SK-N-SH (cell line): Measurements from ENCODE around the gene CLCN5. TPM values are rescaled to one million over a fixed set of nuclear protein-coding genes. Genes with fewer than 3 reads are reported as not detected.

ENCODE experiments used
- CTCF ChIA-PET: fragments of 300-600, 350-600 bp; formaldehyde crosslinking; extraction: SDS; loops from one replicate; lab custom pipeline; 2021; lab: Yijun Ruan, JAX
- POLR2A ChIA-PET: fragments of 350-600 bp; sonication (Branson Sonifier 250); formaldehyde crosslinking; extraction: SDS; loops from one replicate; lab custom pipeline; 2020; ENCODE audit warnings: antibody characterized with exemption, inconsistent platforms; lab: Yijun Ruan, JAX
- DNase-seq: peaks from one replicate; pipeline ENCODE4 v3.0.0; 2012
- H2AFZ ChIP-seq: fragments of 200-600 bp; sonication (generic); 2 replicates; pipeline ENCODE4 v1.8.1; 2016; ENCODE audit warnings: antibody characterized with exemption, mild to moderate bottlenecking, low read depth
- H3F3A ChIP-seq: fragments of 200-600 bp; sonication (generic); replicated peaks from 2 replicates; pipeline ENCODE3; 2016; ENCODE audit warnings: antibody characterized with exemption, mild to moderate bottlenecking; ENCODE audit not compliant: insufficient read depth
- H3K27ac ChIP-seq, 2 experiments: fragments of 200-500 bp in 1 of 2; fragments of 200-600 bp in 1 of 2; sonication (Bioruptor generic) in 1 of 2; sonication (generic), shearing (Covaris generic) in 1 of 2; 2 replicates each; pipeline versions ENCODE4 v1.5.1 to v1.6.1; 2014 to 2016; ENCODE audit warnings: low read depth in 2 of 2, inconsistent platforms in 1 of 2, low read length in 1 of 2, mild to moderate bottlenecking in 1 of 2, mixed read lengths in 1 of 2
- H3K27me3 ChIP-seq: fragments of 200-600 bp; sonication (generic), shearing (Covaris generic); 2 replicates; pipeline ENCODE4 v1.6.1; 2016; ENCODE audit warnings: mixed run types; ENCODE audit not compliant: insufficient read depth
- H3K36me3 ChIP-seq, 2 experiments: fragments of 200-500 bp in 1 of 2; fragments of 200-600 bp in 1 of 2; sonication (Bioruptor generic) in 1 of 2; sonication (generic) in 1 of 2; replicated peaks in 1 of 2; 2 replicates each; pipeline versions ENCODE3 to v1.5.1; 2014 to 2016; ENCODE audit warnings: low read length in 1 of 2, mild to moderate bottlenecking in 1 of 2; ENCODE audit not compliant: insufficient read depth in 2 of 2, control insufficient read depth in 1 of 2
- H3K4me1 ChIP-seq, 2 experiments: fragments of 200-500 bp in 1 of 2; fragments of 200-600 bp in 1 of 2; sonication (Bioruptor generic) in 1 of 2; sonication (generic), shearing (Covaris generic) in 1 of 2; 2 replicates each; pipeline versions ENCODE4 v1.5.1 to v1.6.1; 2014 to 2016; ENCODE audit warnings: low read depth in 1 of 2, low read length in 1 of 2, mixed run types in 1 of 2; ENCODE audit not compliant: insufficient read depth in 2 of 2, control insufficient read depth in 1 of 2
- H3K4me2 ChIP-seq: fragments of 200-600 bp; sonication (generic), shearing (Covaris generic); 2 replicates; pipeline ENCODE4 v1.6.1; 2017; ENCODE audit warnings: mixed run types
- H3K4me3 ChIP-seq, 2 experiments: fragments of 200-500 bp in 1 of 2; fragments of 200-600 bp in 1 of 2; sonication (Bioruptor generic) in 1 of 2; sonication (generic), shearing (Covaris generic) in 1 of 2; 2 replicates each; pipeline versions ENCODE4 v1.5.1 to v1.8.1; 2014 to 2016; ENCODE audit warnings: low read depth in 2 of 2, inconsistent platforms in 1 of 2, low read length in 1 of 2, mild to moderate bottlenecking in 1 of 2, mixed read lengths in 1 of 2, moderate library complexity in 1 of 2
- H3K79me2 ChIP-seq: fragments of 200-600 bp; sonication (generic); 2 replicates; pipeline ENCODE4 v1.8.1; 2017; ENCODE audit warnings: mild to moderate bottlenecking; ENCODE audit not compliant: insufficient read depth
- H3K9ac ChIP-seq: fragments of 200-600 bp; sonication (generic); 2 replicates; pipeline ENCODE4 v1.6.1; 2017; ENCODE audit warnings: mixed run types
- H3K9me2 ChIP-seq: fragments of 200-600 bp; sonication (generic); 2 replicates; pipeline ENCODE4 v1.6.1; 2017; ENCODE audit warnings: mixed run types
- H3K9me3 ChIP-seq: fragments of 200-600 bp; sonication (generic); 2 replicates; pipeline ENCODE4 v1.6.1; 2017; ENCODE audit warnings: mixed run types, mild to moderate bottlenecking, moderate library complexity
- H4K20me1 ChIP-seq: fragments of 200-600 bp; sonication (generic); 2 replicates; pipeline ENCODE4 v1.6.1; 2017; ENCODE audit warnings: mild to moderate bottlenecking, mixed run types; ENCODE audit not compliant: insufficient read depth
- EP300 ChIP-seq, 2 experiments: IDR thresholded peaks; 2 replicates each; pipeline versions ENCODE4 v1.4.0 to v1.6.1; 2012; ENCODE audit warnings: borderline replicate concordance in 1 of 2, low read depth in 1 of 2, low read length in 1 of 2
- EZH2phosphoT487 ChIP-seq: fragments of 200-600 bp; sonication (generic); IDR thresholded peaks from 2 replicates; pipeline ENCODE4 v1.6.1; 2017; ENCODE audit warnings: low read depth, mixed run types, mild to moderate bottlenecking, antibody characterized with exemption, moderate library complexity, borderline replicate concordance
- FOSL2 ChIP-seq: IDR thresholded peaks from 2 replicates; pipeline ENCODE4 v1.4.0; 2012; ENCODE audit warnings: low read depth, mild to moderate bottlenecking, moderate library complexity, borderline replicate concordance
- FOXJ3 ChIP-seq: sonication (generic); formaldehyde crosslinking; IDR thresholded peaks from 2 replicates; pipeline ENCODE4 v1.5.1; 2020; ENCODE audit warnings: mild to moderate bottlenecking, missing genetic modification reagents
- FOXM1 ChIP-seq: IDR thresholded peaks from 2 replicates; pipeline ENCODE4 v1.4.0; 2012; ENCODE audit warnings: low read depth, mild to moderate bottlenecking
- GATA2 ChIP-seq: sonication (generic); formaldehyde crosslinking; IDR thresholded peaks from 2 replicates; pipeline ENCODE4 v1.5.0; 2020; ENCODE audit warnings: mild to moderate bottlenecking, missing genetic modification reagents
- JUND ChIP-seq: IDR thresholded peaks from 2 replicates; pipeline ENCODE4 v1.4.0; 2012
- MXI1 ChIP-seq: IDR thresholded peaks from 2 replicates; pipeline ENCODE4 v1.6.1; 2012; ENCODE audit warnings: mild to moderate bottlenecking, low read depth, low read length, improper control_type of control experiment
- NFIC ChIP-seq: IDR thresholded peaks from 2 replicates; pipeline ENCODE4 v1.4.0; 2012; ENCODE audit warnings: borderline replicate concordance
- POLR2AphosphoS5 ChIP-seq: IDR thresholded peaks from 2 replicates; pipeline ENCODE4 v1.6.1; 2012; ENCODE audit warnings: low read depth, low read length
- RAD21 ChIP-seq: IDR thresholded peaks from 2 replicates; pipeline ENCODE4 v1.6.1; 2012; ENCODE audit warnings: mild to moderate bottlenecking, low read length
- RFX5 ChIP-seq: IDR thresholded peaks from 2 replicates; pipeline ENCODE4 v1.6.1; 2012; ENCODE audit warnings: mild to moderate bottlenecking, improper control_type of control experiment, low read length
- SIN3A ChIP-seq: IDR thresholded peaks from 2 replicates; pipeline ENCODE4 v1.6.1; 2012; ENCODE audit warnings: low read depth, mild to moderate bottlenecking, low read length, moderate library complexity, borderline replicate concordance
- SMC3 ChIP-seq: IDR thresholded peaks from 2 replicates; pipeline ENCODE4 v1.6.1; 2012; ENCODE audit warnings: low read depth, low read length, improper control_type of control experiment
- TAF1 ChIP-seq: IDR thresholded peaks from 2 replicates; pipeline ENCODE4 v1.6.1; 2012; ENCODE audit warnings: low read depth, mild to moderate bottlenecking, low read length, moderate library complexity, borderline replicate concordance
- WGBS: methylation state at CpG from one replicate; pipeline ENCODE4 v1.1.6; 2017; ENCODE audit warnings: low lambda C conversion rate; 5-methylcytosine and 5-hydroxymethylcytosine counted together
- polyA plus RNA-seq, 3 experiments: library from polyadenylated mRNA; depleted of rRNA; stranded (reverse); fragments of >200 nt; gene quantifications; 2 replicates each; pipeline ENCODE4 v1.2.3, GENCODE V29; 2012
- TF ChIP-seq, protein P1 (sequence below): fragments of 150-350 bp; IDR thresholded peaks from 2 replicates; pipeline ENCODE4 v1.6.1; 2017; ENCODE audit warnings: antibody characterized with exemption, low read length, low read depth, borderline replicate concordance
- TF ChIP-seq, protein P2 (sequence below): IDR thresholded peaks from 2 replicates; pipeline ENCODE4 v1.4.0; 2012; ENCODE audit warnings: low read depth, borderline replicate concordance
- TF ChIP-seq, protein P3 (sequence below): IDR thresholded peaks from 2 replicates; pipeline ENCODE4 v1.4.0; 2012; ENCODE audit warnings: low read depth, borderline replicate concordance
- TF ChIP-seq, protein P4 (sequence below): fragments of 150-350 bp; IDR thresholded peaks from 2 replicates; pipeline ENCODE4 v1.6.1; 2016; ENCODE audit warnings: mild to moderate bottlenecking, low read depth, low read length
- TF ChIP-seq, protein P5 (sequence below): IDR thresholded peaks from 2 replicates; pipeline ENCODE4 v1.4.0; 2012; ENCODE audit warnings: low read depth

CLCN5 gene
- polyA plus RNA-seq, 1 of the 3 experiments (the other 2 are of a cell fraction), result 1.7 TPM

DNA sequence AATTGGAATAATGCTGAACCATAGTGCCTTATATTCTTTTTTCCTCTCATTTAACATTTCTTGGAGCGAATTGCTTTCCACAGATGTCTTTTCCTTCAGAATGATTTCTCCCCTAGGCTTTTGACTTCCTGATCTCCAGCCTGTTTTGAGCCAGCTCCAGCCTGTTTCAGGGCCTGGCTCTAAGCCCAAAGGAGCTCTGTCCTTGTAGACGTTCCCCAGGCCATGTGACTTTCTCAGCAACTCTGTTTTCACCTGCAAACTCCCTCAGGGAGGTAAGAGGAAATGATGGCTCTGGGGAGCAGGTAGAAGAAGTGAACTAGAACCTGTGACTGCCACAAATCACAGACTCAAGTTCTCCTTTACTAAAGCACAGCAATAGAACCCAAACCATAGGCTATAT is 189.3 kb downstream of the CLCN5 start:
- ChIA-PET CTCF (no interaction called here), POLR2A (no interaction called here)
- Histone ChIP-seq H3K9ac (no peak overlapping the region), H3K4me3 (no peak overlapping the region), H3K27me3 (peaks cover 7% of the 10 kb centered on the region; the same call in 1 of the 2 replicates), H3K4me1 (no peaks in the 10 kb centered on the region), H3K79me2 (no peaks in the 10 kb centered on the region), H4K20me1 (no peaks in the 10 kb centered on the region), H3K9me3 (no peaks in the 10 kb centered on the region), H3K27ac (no peak overlapping the region), H3K9me2 (no peaks in the 10 kb centered on the region), H3F3A (no peaks in the 10 kb centered on the region), H3K36me3 (no peaks in the 10 kb centered on the region), H2AFZ (no peak overlapping the region), H3K4me2 (no peak overlapping the region)
- WGBS, result 6% methylated on average over 2 of the region's 2 CpGs
- no peak for DNase-seq
- TF ChIP-seq FOSL2 (no peak), GATA2 (CRISPR knock-in tag) (no peak), POLR2AphosphoS5 (no peak), FOXM1 (no peak), EP300 (IDR thresholded peaks at IDR 0.05; ENCODE audit: borderline replicate concordance in 1 of 2, low read depth in 1 of 2, low read length in 1 of 2) (no peak), MXI1 (no peak), JUND (no peak), SIN3A (no peak), RAD21 (no peak), NFIC (no peak), TAF1 (no peak), EZH2phosphoT487 (no peak), FOXJ3 (CRISPR knock-in tag) (no peak), RFX5 (no peak), SMC3 (no peak)
- TF ChIP-seq, protein P1, sequence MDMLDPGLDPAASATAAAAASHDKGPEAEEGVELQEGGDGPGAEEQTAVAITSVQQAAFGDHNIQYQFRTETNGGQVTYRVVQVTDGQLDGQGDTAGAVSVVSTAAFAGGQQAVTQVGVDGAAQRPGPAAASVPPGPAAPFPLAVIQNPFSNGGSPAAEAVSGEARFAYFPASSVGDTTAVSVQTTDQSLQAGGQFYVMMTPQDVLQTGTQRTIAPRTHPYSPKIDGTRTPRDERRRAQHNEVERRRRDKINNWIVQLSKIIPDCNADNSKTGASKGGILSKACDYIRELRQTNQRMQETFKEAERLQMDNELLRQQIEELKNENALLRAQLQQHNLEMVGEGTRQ, result no peak
- TF ChIP-seq, protein P2, sequence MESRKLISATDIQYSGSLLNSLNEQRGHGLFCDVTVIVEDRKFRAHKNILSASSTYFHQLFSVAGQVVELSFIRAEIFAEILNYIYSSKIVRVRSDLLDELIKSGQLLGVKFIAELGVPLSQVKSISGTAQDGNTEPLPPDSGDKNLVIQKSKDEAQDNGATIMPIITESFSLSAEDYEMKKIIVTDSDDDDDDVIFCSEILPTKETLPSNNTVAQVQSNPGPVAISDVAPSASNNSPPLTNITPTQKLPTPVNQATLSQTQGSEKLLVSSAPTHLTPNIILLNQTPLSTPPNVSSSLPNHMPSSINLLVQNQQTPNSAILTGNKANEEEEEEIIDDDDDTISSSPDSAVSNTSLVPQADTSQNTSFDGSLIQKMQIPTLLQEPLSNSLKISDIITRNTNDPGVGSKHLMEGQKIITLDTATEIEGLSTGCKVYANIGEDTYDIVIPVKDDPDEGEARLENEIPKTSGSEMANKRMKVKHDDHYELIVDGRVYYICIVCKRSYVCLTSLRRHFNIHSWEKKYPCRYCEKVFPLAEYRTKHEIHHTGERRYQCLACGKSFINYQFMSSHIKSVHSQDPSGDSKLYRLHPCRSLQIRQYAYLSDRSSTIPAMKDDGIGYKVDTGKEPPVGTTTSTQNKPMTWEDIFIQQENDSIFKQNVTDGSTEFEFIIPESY, result no peak
- TF ChIP-seq, protein P3, sequence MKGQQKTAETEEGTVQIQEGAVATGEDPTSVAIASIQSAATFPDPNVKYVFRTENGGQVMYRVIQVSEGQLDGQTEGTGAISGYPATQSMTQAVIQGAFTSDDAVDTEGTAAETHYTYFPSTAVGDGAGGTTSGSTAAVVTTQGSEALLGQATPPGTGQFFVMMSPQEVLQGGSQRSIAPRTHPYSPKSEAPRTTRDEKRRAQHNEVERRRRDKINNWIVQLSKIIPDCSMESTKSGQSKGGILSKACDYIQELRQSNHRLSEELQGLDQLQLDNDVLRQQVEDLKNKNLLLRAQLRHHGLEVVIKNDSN, result no peak
- TF ChIP-seq, protein P4, sequence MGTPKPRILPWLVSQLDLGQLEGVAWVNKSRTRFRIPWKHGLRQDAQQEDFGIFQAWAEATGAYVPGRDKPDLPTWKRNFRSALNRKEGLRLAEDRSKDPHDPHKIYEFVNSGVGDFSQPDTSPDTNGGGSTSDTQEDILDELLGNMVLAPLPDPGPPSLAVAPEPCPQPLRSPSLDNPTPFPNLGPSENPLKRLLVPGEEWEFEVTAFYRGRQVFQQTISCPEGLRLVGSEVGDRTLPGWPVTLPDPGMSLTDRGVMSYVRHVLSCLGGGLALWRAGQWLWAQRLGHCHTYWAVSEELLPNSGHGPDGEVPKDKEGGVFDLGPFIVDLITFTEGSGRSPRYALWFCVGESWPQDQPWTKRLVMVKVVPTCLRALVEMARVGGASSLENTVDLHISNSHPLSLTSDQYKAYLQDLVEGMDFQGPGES, result no peak
- TF ChIP-seq, protein P5, sequence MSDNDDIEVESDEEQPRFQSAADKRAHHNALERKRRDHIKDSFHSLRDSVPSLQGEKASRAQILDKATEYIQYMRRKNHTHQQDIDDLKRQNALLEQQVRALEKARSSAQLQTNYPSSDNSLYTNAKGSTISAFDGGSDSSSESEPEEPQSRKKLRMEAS, result no peak
